T-helper 2 cell treated with Interferon-gamma antibody and Interleukin-4, amounts not matched to agents 5 μg/mL and 100 μg/mL, for 36 hours (primary cell): ENCODE results near the gene GRIA4.
A peak's percentile ranks its signal among the peaks of the same experiment; 100 is the strongest.

ENCODE experiments used
- DNase-seq: peaks from one replicate; pipeline ENCODE4 v3.0.0; 2021; ENCODE audit warnings: low spot score
- H3K27ac Mint-ChIP-seq: one replicate; pipeline ENCODE4 v1.8.0; 2021; ENCODE audit warnings: mild to moderate bottlenecking, mixed read lengths
- H3K27me3 Mint-ChIP-seq: one replicate; pipeline ENCODE4 v1.8.0; 2021; ENCODE audit warnings: low read depth, mixed read lengths
- H3K36me3 Mint-ChIP-seq: one replicate; pipeline ENCODE4 v1.8.0; 2021; ENCODE audit warnings: low read depth, mixed read lengths
- H3K4me1 Mint-ChIP-seq: one replicate; pipeline ENCODE4 v1.8.0; 2021; ENCODE audit warnings: low read depth, mixed read lengths
- H3K4me3 Mint-ChIP-seq: one replicate; pipeline ENCODE4 v1.8.0; 2022; ENCODE audit warnings: mild to moderate bottlenecking, moderate library complexity, mixed read lengths
- H3K9me3 Mint-ChIP-seq: one replicate; pipeline ENCODE4 v1.8.0; 2021; ENCODE audit warnings: mixed read lengths

Gene GRIA4

GRCh38 chr11:106022795-106023275 lies 413.0 kb downstream of the GRIA4 start:
- H3K36me3 Mint-ChIP-seq, result peaks cover 16% of the 10 kb centered on the region
- H3K27ac Mint-ChIP-seq, result peak overlapping the region; percentile 90
- H3K9me3 Mint-ChIP-seq, result no peaks in the 10 kb centered on the region
- DNase-seq, result no peak
- H3K4me3 Mint-ChIP-seq, result peak overlapping the region; percentile 92
- peaks cover 33% of the 10 kb centered on the region for H3K4me1 Mint-ChIP-seq
- H3K27me3 Mint-ChIP-seq, result peaks cover 9% of the 10 kb centered on the region

- H3K27me3 Mint-ChIP-seq, result peaks cover 18% of the 10 kb centered on the region
- peaks cover 5% of the 10 kb centered on the region for H3K4me1 Mint-ChIP-seq
- no peak overlapping the region for H3K27ac Mint-ChIP-seq
- no peaks in the 10 kb centered on the region for H3K9me3 Mint-ChIP-seq
- DNase-seq, result no peak
- no peak overlapping the region for H3K4me3 Mint-ChIP-seq
- H3K36me3 Mint-ChIP-seq, result no peaks in the 10 kb centered on the region
These were observed 420.7 kb downstream of the GRIA4 start for GRCh38 chr11:106030609-106031008.

- H3K9me3 Mint-ChIP-seq, result no peaks in the 10 kb centered on the region
- DNase-seq, result no peak
- no peak overlapping the region for H3K4me3 Mint-ChIP-seq
- no peaks in the 10 kb centered on the region for H3K36me3 Mint-ChIP-seq
- H3K4me1 Mint-ChIP-seq, result peaks cover 5% of the 10 kb centered on the region
- no peak overlapping the region for H3K27ac Mint-ChIP-seq
- H3K27me3 Mint-ChIP-seq, result peaks cover 12% of the 10 kb centered on the region
These were observed 421.4 kb downstream of the GRIA4 start for GRCh38 chr11:106031202-106031810.
